OCI-LY3 (cell line): ENCODE data around the gene DOCK1.

Experiments
- H2AFZ ChIP-seq: fragments of 200-600, 300-600 bp; shearing (Covaris generic); 2 replicates; pipeline ENCODE4 v1.6.0; 2014; ENCODE audit warnings: antibody characterized with exemption, low read depth, low read length
- H3K27ac ChIP-seq: fragments of 200-600, 300-600 bp; sonication (generic); 2 replicates; pipeline ENCODE4 v1.5.1; 2014; ENCODE audit warnings: mild to moderate bottlenecking, low read length, moderate library complexity, mixed read lengths
- H3K27me3 ChIP-seq: fragments of 200-600, 300-600 bp; sonication (generic); 2 replicates; pipeline ENCODE4 v1.6.1; 2014; ENCODE audit warnings: low read depth, low read length, mixed read lengths
- H3K36me3 ChIP-seq: fragments of 200-600, 300-600 bp; sonication (generic); replicated peaks from 2 replicates; pipeline ENCODE3; 2014; ENCODE audit warnings: low read depth, low read length, mixed read lengths
- H3K4me1 ChIP-seq: fragments of 300-600, 200-600 bp; sonication (generic); 2 replicates; pipeline ENCODE4 v1.6.1; 2014; ENCODE audit warnings: low read length, mixed read lengths
- H3K4me2 ChIP-seq: fragments of 200-600, 300-600 bp; sonication (generic); 2 replicates; pipeline ENCODE4 v1.6.1; 2014; ENCODE audit warnings: low read length, mixed read lengths
- H3K4me3 ChIP-seq: fragments of 300-600, 200-600 bp; sonication (generic); 2 replicates; pipeline ENCODE4 v1.5.1; 2014; ENCODE audit warnings: antibody characterized with exemption, mild to moderate bottlenecking, low read length, moderate library complexity
- H3K79me2 ChIP-seq: fragments of 300-600, 200-600 bp; shearing (Covaris generic); 2 replicates; pipeline ENCODE4 v1.6.1; 2014; ENCODE audit warnings: mild to moderate bottlenecking, low read length, mixed read lengths
- H3K9ac ChIP-seq: fragments of 300-600, 200-600 bp; shearing (Covaris generic); 2 replicates; pipeline ENCODE4 v1.6.0; 2014; ENCODE audit warnings: mild to moderate bottlenecking, low read length, moderate library complexity
- H3K9me3 ChIP-seq: fragments of 200-600, 300-600 bp; shearing (Covaris generic); 2 replicates; pipeline ENCODE4 v1.6.1; 2014; ENCODE audit warnings: low read length, mixed read lengths; ENCODE audit not compliant: insufficient read depth
- H4K20me1 ChIP-seq: fragments of 200-600, 300-600 bp; sonication (generic); 2 replicates; pipeline ENCODE4 v1.6.1; 2016; ENCODE audit warnings: low read length, mixed read lengths; ENCODE audit not compliant: insufficient read depth
- CTCF ChIP-seq: fragments of 200-600, 300-600 bp; sonication (generic); IDR thresholded peaks from 2 replicates; pipeline ENCODE4 v1.5.1; 2014; ENCODE audit warnings: antibody characterized with exemption, low read length, low read depth
- EZH2phosphoT487 ChIP-seq: fragments of 200-600 bp; shearing (Covaris generic); IDR thresholded peaks from 2 replicates; pipeline ENCODE4 v1.6.1; 2018; ENCODE audit warnings: antibody characterized with exemption, mixed run types, low read depth

Gene DOCK1

GRCh38 chr10:127447197-127447596, 542.0 kb downstream of the DOCK1 start:
- no peak overlapping the region for H3K27ac ChIP-seq
- H3K4me1 ChIP-seq: no peaks in the 10 kb centered on the region
- no peaks in the 10 kb centered on the region for H4K20me1 ChIP-seq
- H3K9ac ChIP-seq: no peak overlapping the region
- H3K4me2 ChIP-seq: no peak overlapping the region
- H3K27me3 ChIP-seq: no peaks in the 10 kb centered on the region
- TF ChIP-seq EZH2phosphoT487 (no peak), CTCF (no peak)
- no peaks in the 10 kb centered on the region for H3K79me2 ChIP-seq
- no peak overlapping the region for H3K4me3 ChIP-seq
- no peaks in the 10 kb centered on the region for H3K36me3 ChIP-seq
- no peaks in the 10 kb centered on the region for H3K9me3 ChIP-seq
- H2AFZ ChIP-seq: no peak overlapping the region

- TF ChIP-seq EZH2phosphoT487 (no peak), CTCF (no peak)
- H3K9me3 ChIP-seq: no peaks in the 10 kb centered on the region
- H2AFZ ChIP-seq: no peak overlapping the region
- no peaks in the 10 kb centered on the region for H3K27me3 ChIP-seq
- H3K79me2 ChIP-seq: no peaks in the 10 kb centered on the region
- no peaks in the 10 kb centered on the region for H3K4me1 ChIP-seq
- H4K20me1 ChIP-seq: no peaks in the 10 kb centered on the region
- no peak overlapping the region for H3K9ac ChIP-seq
- H3K27ac ChIP-seq: no peak overlapping the region
- H3K4me2 ChIP-seq: no peak overlapping the region
- no peak overlapping the region for H3K4me3 ChIP-seq
- H3K36me3 ChIP-seq: no peaks in the 10 kb centered on the region
These were observed 544.3 kb downstream of the DOCK1 start for GRCh38 chr10:127449490-127449889.

GRCh38 chr10:127450644-127451043, 545.4 kb downstream of the DOCK1 start:
- H3K4me3 ChIP-seq: no peak overlapping the region
- H3K36me3 ChIP-seq: no peaks in the 10 kb centered on the region
- H3K4me2 ChIP-seq: no peak overlapping the region
- no peaks in the 10 kb centered on the region for H3K4me1 ChIP-seq
- no peak overlapping the region for H2AFZ ChIP-seq
- no peaks in the 10 kb centered on the region for H4K20me1 ChIP-seq
- H3K27me3 ChIP-seq: no peaks in the 10 kb centered on the region
- no peaks in the 10 kb centered on the region for H3K79me2 ChIP-seq
- no peak for TF ChIP-seq CTCF
- TF ChIP-seq EZH2phosphoT487: no peak
- no peak overlapping the region for H3K9ac ChIP-seq
- H3K9me3 ChIP-seq: no peaks in the 10 kb centered on the region
- no peak overlapping the region for H3K27ac ChIP-seq

- H3K36me3 ChIP-seq: no peaks in the 10 kb centered on the region
These were observed 546.4 kb downstream of the DOCK1 start for GRCh38 chr10:127451628-127452027.

More at GRCh38 chr10:127451628-127452027, 546.4 kb downstream of the DOCK1 start:
- H3K27ac ChIP-seq: no peak overlapping the region
- H2AFZ ChIP-seq: no peak overlapping the region
- H3K9me3 ChIP-seq: no peaks in the 10 kb centered on the region
- no peaks in the 10 kb centered on the region for H3K4me1 ChIP-seq
- H3K4me2 ChIP-seq: no peak overlapping the region
- H4K20me1 ChIP-seq: no peaks in the 10 kb centered on the region
- no peaks in the 10 kb centered on the region for H3K79me2 ChIP-seq
- H3K4me3 ChIP-seq: no peak overlapping the region
- TF ChIP-seq CTCF (no peak), EZH2phosphoT487 (no peak)
- H3K27me3 ChIP-seq: no peaks in the 10 kb centered on the region
- no peak overlapping the region for H3K9ac ChIP-seq
